A549 (cell line): ENCODE data around the gene TMEM139. TPM values are rescaled to one million over a fixed set of nuclear protein-coding genes. Genes with fewer than 3 reads are reported as not detected.
A peak's percentile ranks its signal among the peaks of the same experiment; 100 is the strongest.

Source experiments
- ATAC-seq, 2 experiments: fragments of 200-7000 bp in 1 of 2; fragments of >200 bp in 1 of 2; cut with Nextera tagmentation in 1 of 2; cut with Tn5 transposase in 1 of 2; 3 replicates each; pipeline versions ENCODE4 v1.8.0 to v1.9.1; 2018 to 2020; ENCODE audit warnings: mild to moderate bottlenecking in 1 of 2, moderate library complexity in 1 of 2
- CTCF ChIA-PET: fragments of 300-600 bp; sonication (Branson Sonifier 250); formaldehyde crosslinking; extraction: SDS; loops from one replicate; lab custom pipeline; 2021; ENCODE audit warnings: antibody characterized with exemption, inconsistent platforms; lab: Yijun Ruan, JAX
- POLR2A ChIA-PET: fragments of 350-600 bp; formaldehyde crosslinking; extraction: SDS; loops from one replicate; lab custom pipeline; 2021; ENCODE audit warnings: antibody characterized with exemption, inconsistent platforms; lab: Yijun Ruan, JAX
- DNase-seq, 2 experiments: peaks; one replicate each; pipeline versions ENCODE4 v3.0.0 to v3.0.0-alpha.2; 2011 to 2016; ENCODE audit warnings: low read depth in 1 of 2, low spot score in 1 of 2
- FAIRE-seq: peaks from 2 replicates; lab custom pipeline; 2011; peaks lifted over from hg19 to GRCh38; lab: Jason Lieb, UNC
- H3K27ac ChIP-seq, 2 experiments: fragments of >200 bp; sonication (Bioruptor Twin); formaldehyde crosslinking; 3 replicates each; pipeline ENCODE4 v1.5.1; 2016 to 2017
- H3K4me1 ChIP-seq: fragments of >200 bp; sonication (Bioruptor Twin); formaldehyde crosslinking; 3 replicates; pipeline ENCODE4 v1.6.1; 2016
- H3K4me2 ChIP-seq: fragments of >200 bp; sonication (Bioruptor Twin); formaldehyde crosslinking; 3 replicates; pipeline ENCODE4 v1.6.1; 2016
- H3K4me3 ChIP-seq: fragments of >200 bp; sonication (Bioruptor Twin); formaldehyde crosslinking; 3 replicates; pipeline ENCODE4 v1.5.1; 2016
- H3K9me3 ChIP-seq: fragments of >200 bp; sonication (Bioruptor Twin); formaldehyde crosslinking; 3 replicates; pipeline ENCODE4 v1.6.1; 2016
- BHLHE40 ChIP-seq: IDR thresholded peaks from 2 replicates; pipeline ENCODE4 v1.6.1; 2012; ENCODE audit warnings: low read depth, low read length, inconsistent platforms
- CBX2 ChIP-seq: fragments of 200-600 bp; sonication (generic); IDR thresholded peaks from 2 replicates; pipeline ENCODE4 v1.6.1; 2016; ENCODE audit warnings: low read depth, mild to moderate bottlenecking, borderline replicate concordance
- CBX8 ChIP-seq: fragments of 200-600 bp; sonication (generic); IDR thresholded peaks from 2 replicates; pipeline ENCODE4 v1.6.1; 2016
- CEBPB ChIP-seq, 2 experiments: fragments of >200 bp in 1 of 2; sonication (Bioruptor Twin) in 1 of 2; formaldehyde crosslinking in 1 of 2; IDR thresholded peaks; 2 replicates each; pipeline ENCODE4 v1.6.1; 2012 to 2016
- CHD2 ChIP-seq: fragments of 150-350 bp; IDR thresholded peaks from 2 replicates; pipeline ENCODE4 v1.6.1; 2014; ENCODE audit warnings: low read length; ENCODE audit not compliant: partially characterized antibody
- ESRRA ChIP-seq: fragments of 150-350 bp; IDR thresholded peaks from 2 replicates; pipeline ENCODE4 v1.6.1; 2014; ENCODE audit warnings: mild to moderate bottlenecking, low read length, borderline replicate concordance
- FOSB ChIP-seq: fragments of 250-450 bp; sonication (Bioruptor Pico); IDR thresholded peaks from 2 replicates; pipeline ENCODE4 v1.5.0; 2020; ENCODE audit warnings: mild to moderate bottlenecking, moderate library complexity
- FOSL2 ChIP-seq, 2 experiments: fragments of 450-650 bp in 1 of 2; fragments of >200 bp in 1 of 2; sonication (Bioruptor Twin) in 1 of 2; formaldehyde crosslinking; IDR thresholded peaks; 2 replicates each; pipeline versions ENCODE4 v1.5.0 to v1.6.1; 2016 to 2020; ENCODE audit warnings: mild to moderate bottlenecking in 1 of 2, moderate library complexity in 1 of 2
- FOXS1 ChIP-seq: fragments of 250-450 bp; sonication (Bioruptor Pico); IDR thresholded peaks from 2 replicates; pipeline ENCODE4 v1.5.0; 2020; ENCODE audit warnings: mild to moderate bottlenecking, moderate library complexity
- HDAC2 ChIP-seq: fragments of 200-600 bp; sonication (generic); IDR thresholded peaks from 2 replicates; pipeline ENCODE4 v1.6.1; 2016
- HOXB13 ChIP-seq: fragments of 250-450 bp; sonication (Bioruptor Pico); IDR thresholded peaks from 2 replicates; pipeline ENCODE4 v1.5.0; 2020; ENCODE audit warnings: low read depth, mild to moderate bottlenecking, moderate library complexity
- JUNB ChIP-seq: fragments of >200 bp; sonication (Bioruptor Twin); formaldehyde crosslinking; IDR thresholded peaks from 2 replicates; pipeline ENCODE4 v1.6.1; 2016
- KDM1A ChIP-seq: fragments of 200-600 bp; sonication (generic); IDR thresholded peaks from 2 replicates; pipeline ENCODE4 v1.6.1; 2016; ENCODE audit warnings: low read depth, mild to moderate bottlenecking
- KDM5A ChIP-seq: fragments of 200-600 bp; sonication (generic); IDR thresholded peaks from 2 replicates; pipeline ENCODE4 v1.6.1; 2016; ENCODE audit warnings: antibody characterized with exemption, mild to moderate bottlenecking
- MAFK ChIP-seq: fragments of 450-650 bp; IDR thresholded peaks from 2 replicates; pipeline ENCODE4 v1.6.1; 2014; ENCODE audit not compliant: partially characterized antibody
- MAZ ChIP-seq: fragments of 150-350 bp; IDR thresholded peaks from 2 replicates; pipeline ENCODE4 v1.6.1; 2014; ENCODE audit warnings: antibody characterized with exemption, low read depth, low read length, borderline replicate concordance
- NPAS2 ChIP-seq: fragments of 250-450 bp; sonication (Bioruptor Pico); IDR thresholded peaks from 2 replicates; pipeline ENCODE4 v1.8.0; 2022; ENCODE audit warnings: mild to moderate bottlenecking, moderate library complexity, borderline replicate concordance
- NR3C1 ChIP-seq: fragments of >200 bp; sonication (Bioruptor Twin); formaldehyde crosslinking; IDR thresholded peaks from 3 replicates; pipeline ENCODE4 v1.6.1; 2017
- POLR2AphosphoS2 ChIP-seq: conservative IDR thresholded peaks from 2 replicates; pipeline ENCODE4 v1.6.1; 2012; ENCODE audit warnings: low read length, improper control_type of control experiment, inconsistent platforms
- RAD21 ChIP-seq, 2 experiments: fragments of >200 bp in 1 of 2; sonication (Bioruptor Twin) in 1 of 2; formaldehyde crosslinking in 1 of 2; IDR thresholded peaks in 1 of 2; conservative IDR thresholded peaks in 1 of 2; 2 replicates in 1 of 2; 3 replicates in 1 of 2; pipeline ENCODE4 v1.6.1; 2012 to 2018; ENCODE audit warnings: inconsistent platforms in 1 of 2
- RARB ChIP-seq: fragments of 250-450 bp; sonication (Bioruptor Pico); IDR thresholded peaks from 2 replicates; pipeline ENCODE4 v1.8.0; 2021; ENCODE audit warnings: mild to moderate bottlenecking, moderate library complexity
- RFX5 ChIP-seq: fragments of 450-650 bp; IDR thresholded peaks from 2 replicates; pipeline ENCODE4 v1.7.1; 2014; ENCODE audit warnings: antibody characterized with exemption, mild to moderate bottlenecking, moderate library complexity
- SREBF2 ChIP-seq: fragments of 450-650 bp; IDR thresholded peaks from 2 replicates; pipeline ENCODE4 v1.6.1; 2014; ENCODE audit warnings: mild to moderate bottlenecking, moderate library complexity
- TFCP2L1 ChIP-seq: fragments of 250-450 bp; sonication (Bioruptor Pico); IDR thresholded peaks from 2 replicates; pipeline ENCODE4 v1.5.0; 2021; ENCODE audit warnings: mild to moderate bottlenecking
- ZC3H11A ChIP-seq: fragments of 450-650 bp; IDR thresholded peaks from 2 replicates; pipeline ENCODE4 v1.6.1; 2014; ENCODE audit warnings: antibody characterized with exemption, mild to moderate bottlenecking
- ZFP36 ChIP-seq: fragments of 450-650 bp; IDR thresholded peaks from 2 replicates; pipeline ENCODE4 v1.6.1; 2014; ENCODE audit warnings: borderline replicate concordance; ENCODE audit not compliant: partially characterized antibody
- WGBS: methylation state at CpG from one replicate; pipeline ENCODE4 v1.1.6; 2017; ENCODE audit errors: missing lambda C conversion rate; 5-methylcytosine and 5-hydroxymethylcytosine counted together
- polyA plus RNA-seq, 4 experiments: library from polyadenylated mRNA; depleted of rRNA in 3 of 4; stranded (reverse); fragments of >200 nt; fragmentation: RNase III in 1 of 4; extraction: RNeasy Plus Mini Kit Qiagen cat#74134 plus additional on column Dnase treatment in 1 of 4; gene quantifications; 2 replicates in 3 of 4; 3 replicates in 1 of 4; pipeline ENCODE4 v1.2.3, GENCODE V29; 2011 to 2017
- TF ChIP-seq, protein P1 (sequence below): fragments of 150-350 bp; IDR thresholded peaks from 2 replicates; pipeline ENCODE4 v1.6.1; 2014; ENCODE audit warnings: low read depth, mild to moderate bottlenecking, low read length
- TF ChIP-seq, protein P2 (sequence below): fragments of >200 bp; sonication (Bioruptor Twin); formaldehyde crosslinking; IDR thresholded peaks from 2 replicates; pipeline ENCODE4 v1.6.1; 2016
- TF ChIP-seq, protein P3 (sequence below): fragments of >200 bp; sonication (Bioruptor Twin); formaldehyde crosslinking; IDR thresholded peaks from 3 replicates; pipeline ENCODE4 v1.6.1; 2016

The TMEM139 gene
- polyA plus RNA-seq, 2 of the 4 experiments (the other 2 are of a cell fraction) = 0.37 to 0.65 TPM

DNA sequence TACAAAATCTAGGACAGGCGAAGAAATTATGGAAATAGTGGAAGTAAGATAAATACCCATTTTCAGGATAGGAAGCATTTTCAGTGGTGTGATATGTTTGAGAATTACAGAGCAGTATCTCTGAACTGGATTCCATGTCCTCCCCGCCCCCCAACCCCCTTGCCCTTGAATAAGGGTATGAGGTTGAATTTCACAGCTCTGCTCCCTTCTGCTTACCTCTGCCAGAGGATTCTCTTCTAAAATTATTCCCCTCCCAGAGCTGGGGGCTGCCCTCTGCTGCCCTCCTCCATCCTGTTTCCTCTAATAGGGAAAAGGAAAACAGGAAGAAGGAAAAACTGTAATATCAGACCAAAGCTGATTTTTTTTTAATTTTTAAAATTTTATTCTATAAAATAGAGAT, 23.9 kb downstream of the TMEM139 start:
- POLR2A ChIA-PET = interaction anchor here (0.7 kb wide), 1 partner anchor 64 kb away, joined by 10 read pairs; no protein-coding TSS in a partner anchor
- CTCF ChIA-PET = interaction anchor here (1.0 to 2.8 kb wide), 7 partner anchors 9 to 68 kb away, joined by 3 to 13 read pairs (median 8); no protein-coding TSS in a partner anchor
- no peak overlapping the region for H3K4me2 ChIP-seq

DNA sequence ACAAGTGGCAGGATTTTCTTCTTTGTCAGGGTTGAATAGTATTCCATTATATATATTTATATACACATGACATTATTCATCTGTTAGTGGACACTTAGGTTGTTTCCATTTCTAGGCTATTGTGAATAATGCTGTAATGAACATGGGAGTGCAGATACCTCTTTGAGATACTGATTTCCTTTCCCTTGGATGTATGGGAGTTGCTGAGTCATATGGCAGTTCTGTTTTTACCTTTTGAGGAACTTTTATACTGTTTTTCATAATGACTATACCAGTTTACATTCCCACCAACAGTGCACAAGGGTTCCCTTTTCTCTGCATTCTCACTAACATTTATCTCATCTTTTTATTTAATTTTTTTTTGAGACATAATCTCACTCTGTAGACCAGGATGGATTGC, 29.4 kb downstream of the TMEM139 start:
- TF ChIP-seq MAZ (no peak), POLR2AphosphoS2 (no peak), CBX8 (no peak), CHD2 (no peak), TFCP2L1 (CRISPR knock-in tag) (no peak), ZFP36 (no peak)
- TF ChIP-seq, protein P1, sequence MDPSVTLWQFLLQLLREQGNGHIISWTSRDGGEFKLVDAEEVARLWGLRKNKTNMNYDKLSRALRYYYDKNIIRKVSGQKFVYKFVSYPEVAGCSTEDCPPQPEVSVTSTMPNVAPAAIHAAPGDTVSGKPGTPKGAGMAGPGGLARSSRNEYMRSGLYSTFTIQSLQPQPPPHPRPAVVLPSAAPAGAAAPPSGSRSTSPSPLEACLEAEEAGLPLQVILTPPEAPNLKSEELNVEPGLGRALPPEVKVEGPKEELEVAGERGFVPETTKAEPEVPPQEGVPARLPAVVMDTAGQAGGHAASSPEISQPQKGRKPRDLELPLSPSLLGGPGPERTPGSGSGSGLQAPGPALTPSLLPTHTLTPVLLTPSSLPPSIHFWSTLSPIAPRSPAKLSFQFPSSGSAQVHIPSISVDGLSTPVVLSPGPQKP = no peak
- H3K9me3 ChIP-seq = no peaks in the 10 kb centered on the region
- ChIA-PET POLR2A (no interaction called here), CTCF (no interaction called here)
- no peak overlapping the region for H3K4me2 ChIP-seq
- H3K27ac ChIP-seq = no peak overlapping the region
- H3K4me1 ChIP-seq = peaks cover 15% of the 10 kb centered on the region
- no peak for FAIRE-seq
- DNase-seq = no peak
- H3K4me3 ChIP-seq = no peak overlapping the region
- no peak for ATAC-seq

More for the DNA sequence above, 23.9 kb downstream of the TMEM139 start:
- DNase-seq = no peak
- no peak overlapping the region for H3K27ac ChIP-seq
- no peaks in the 10 kb centered on the region for H3K9me3 ChIP-seq
- 93% methylated on average over 2 of the region's 2 CpGs for WGBS
- no peak overlapping the region for H3K4me3 ChIP-seq
- no peak for FAIRE-seq
- no peaks in the 10 kb centered on the region for H3K4me1 ChIP-seq
- TF ChIP-seq KDM5A = no peak
- no peak for TF ChIP-seq CBX2
- no peak for TF ChIP-seq NPAS2
- TF ChIP-seq FOSL2 (IDR thresholded peaks at IDR 0.05) = no peak
- TF ChIP-seq FOSL2 (CRISPR knock-in tag; IDR thresholded peaks at IDR 0.05) = no peak
- TF ChIP-seq, protein P1 = no peak
- TF ChIP-seq FOXS1 (CRISPR knock-in tag) = no peak
- no peak for TF ChIP-seq RFX5
- no peak for ATAC-seq

DNA sequence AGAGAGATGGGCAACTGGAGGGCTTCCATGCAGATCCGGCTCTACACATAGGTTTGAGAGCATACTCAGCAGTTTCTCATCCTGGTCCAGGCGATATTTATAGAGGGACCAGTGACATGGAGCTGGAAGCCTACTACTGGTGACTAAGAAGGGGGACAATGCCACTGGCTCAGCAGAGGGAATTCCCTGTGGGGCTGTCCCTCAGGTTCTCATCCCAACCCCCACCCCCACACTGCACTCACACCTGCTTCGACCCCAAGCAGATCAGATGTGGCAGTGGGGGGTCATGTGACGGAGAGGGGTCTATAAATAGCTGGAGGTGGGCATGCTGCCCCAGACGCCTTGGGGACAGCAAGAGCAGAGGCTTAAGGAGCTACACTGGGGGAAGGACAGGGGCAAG, 31.0 kb downstream of the TMEM139 start, which contains the start of gene CLCN1:
CLCN1 (plus strand) TSS at position 336 of the 400 bp plus-strand sequence. CDS start 102 bp downstream, outside the sequence.
- TF ChIP-seq TFCP2L1 (CRISPR knock-in tag) (no peak), KDM1A (no peak), ESRRA (no peak), NR3C1 (no peak), ZFP36 (no peak), RAD21 (conservative IDR thresholded peaks at IDR 0.05 in 1 of 2, IDR thresholded peaks at IDR 0.05 in 1 of 2) (no peak), RARB (CRISPR knock-in tag) (no peak), JUNB (no peak), HDAC2 (no peak), BHLHE40 (no peak), HOXB13 (CRISPR knock-in tag) (no peak), CEBPB (IDR thresholded peaks at IDR 0.05) (no peak), CBX2 (no peak), MAFK (no peak), FOSB (CRISPR knock-in tag) (no peak), MAZ (no peak), SREBF2 (no peak), ZC3H11A (no peak)
- TF ChIP-seq, protein P2, sequence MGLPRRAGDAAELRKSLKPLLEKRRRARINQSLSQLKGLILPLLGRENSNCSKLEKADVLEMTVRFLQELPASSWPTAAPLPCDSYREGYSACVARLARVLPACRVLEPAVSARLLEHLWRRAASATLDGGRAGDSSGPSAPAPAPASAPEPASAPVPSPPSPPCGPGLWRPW = no peak
- TF ChIP-seq, protein P3, sequence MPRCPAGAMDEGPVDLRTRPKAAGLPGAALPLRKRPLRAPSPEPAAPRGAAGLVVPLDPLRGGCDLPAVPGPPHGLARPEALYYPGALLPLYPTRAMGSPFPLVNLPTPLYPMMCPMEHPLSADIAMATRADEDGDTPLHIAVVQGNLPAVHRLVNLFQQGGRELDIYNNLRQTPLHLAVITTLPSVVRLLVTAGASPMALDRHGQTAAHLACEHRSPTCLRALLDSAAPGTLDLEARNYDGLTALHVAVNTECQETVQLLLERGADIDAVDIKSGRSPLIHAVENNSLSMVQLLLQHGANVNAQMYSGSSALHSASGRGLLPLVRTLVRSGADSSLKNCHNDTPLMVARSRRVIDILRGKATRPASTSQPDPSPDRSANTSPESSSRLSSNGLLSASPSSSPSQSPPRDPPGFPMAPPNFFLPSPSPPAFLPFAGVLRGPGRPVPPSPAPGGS = no peak
- WGBS = 58% methylated on average over 5 of the region's 5 CpGs
- Histone ChIP-seq H3K4me3 (no peak within 1 kb of the TSS), H3K4me2 (peak within 1 kb of the TSS; percentile 41; the same call in 2 of the 3 replicates), H3K27ac (no peak within 1 kb of the TSS), H3K4me1 (peaks cover 15% of the 10 kb centered on the region), H3K9me3 (no peaks in the 10 kb centered on the region)
- DNase-seq = no peak
- ChIA-PET POLR2A (no interaction called here), CTCF (interaction anchor here (0.7 to 2.4 kb wide), 7 partner anchors 10 to 75 kb away, joined by 3 to 17 read pairs (median 5); no protein-coding TSS in a partner anchor)
- no peak for ATAC-seq
- FAIRE-seq = no peak
